Fibroblast of skin of left quadriceps (primary cell): ENCODE results near the gene SKIDA1.

ENCODE experiments used
- DNase-seq, 2 experiments: peaks; one replicate each; pipeline ENCODE4 v3.0.0-alpha.2; 2013; ENCODE audit warnings: low read depth in 2 of 2

Gene SKIDA1

GRCh38 chr10:21487416-21488180, 37.9 kb downstream of the SKIDA1 start:
- no peak for DNase-seq

GRCh38 chr10:21482821-21483220, 42.7 kb downstream of the SKIDA1 start:
- DNase-seq, result no peak

GRCh38 chr10:21481407-21481806, 44.1 kb downstream of the SKIDA1 start:
- no peak for DNase-seq

GRCh38 chr10:21479570-21480315, 45.7 kb downstream of the SKIDA1 start:
- DNase-seq, result no peak

GRCh38 chr10:21475393-21475792, 50.1 kb downstream of the SKIDA1 start:
- DNase-seq, result no peak

- no peak for DNase-seq
Measured at GRCh38 chr10:21473541-21473940, 51.9 kb downstream of the SKIDA1 start.

GRCh38 chr10:21473135-21473534, 52.3 kb downstream of the SKIDA1 start:
- no peak for DNase-seq

GRCh38 chr10:21468086-21468485, 57.4 kb downstream of the SKIDA1 start:
- no peak for DNase-seq

GRCh38 chr10:21467633-21468032, 57.8 kb downstream of the SKIDA1 start:
- no peak for DNase-seq

- peak in 1 of 2 experiments; percentile 5 for DNase-seq
Measured at GRCh38 chr10:21464134-21464533, 61.3 kb downstream of the SKIDA1 start.
